ENCODE measurements around the gene TRAPPC8. TPM values are rescaled to one million over a fixed set of nuclear protein-coding genes. Genes with fewer than 3 reads are reported as not detected.

TRAPPC8 gene, protein sequence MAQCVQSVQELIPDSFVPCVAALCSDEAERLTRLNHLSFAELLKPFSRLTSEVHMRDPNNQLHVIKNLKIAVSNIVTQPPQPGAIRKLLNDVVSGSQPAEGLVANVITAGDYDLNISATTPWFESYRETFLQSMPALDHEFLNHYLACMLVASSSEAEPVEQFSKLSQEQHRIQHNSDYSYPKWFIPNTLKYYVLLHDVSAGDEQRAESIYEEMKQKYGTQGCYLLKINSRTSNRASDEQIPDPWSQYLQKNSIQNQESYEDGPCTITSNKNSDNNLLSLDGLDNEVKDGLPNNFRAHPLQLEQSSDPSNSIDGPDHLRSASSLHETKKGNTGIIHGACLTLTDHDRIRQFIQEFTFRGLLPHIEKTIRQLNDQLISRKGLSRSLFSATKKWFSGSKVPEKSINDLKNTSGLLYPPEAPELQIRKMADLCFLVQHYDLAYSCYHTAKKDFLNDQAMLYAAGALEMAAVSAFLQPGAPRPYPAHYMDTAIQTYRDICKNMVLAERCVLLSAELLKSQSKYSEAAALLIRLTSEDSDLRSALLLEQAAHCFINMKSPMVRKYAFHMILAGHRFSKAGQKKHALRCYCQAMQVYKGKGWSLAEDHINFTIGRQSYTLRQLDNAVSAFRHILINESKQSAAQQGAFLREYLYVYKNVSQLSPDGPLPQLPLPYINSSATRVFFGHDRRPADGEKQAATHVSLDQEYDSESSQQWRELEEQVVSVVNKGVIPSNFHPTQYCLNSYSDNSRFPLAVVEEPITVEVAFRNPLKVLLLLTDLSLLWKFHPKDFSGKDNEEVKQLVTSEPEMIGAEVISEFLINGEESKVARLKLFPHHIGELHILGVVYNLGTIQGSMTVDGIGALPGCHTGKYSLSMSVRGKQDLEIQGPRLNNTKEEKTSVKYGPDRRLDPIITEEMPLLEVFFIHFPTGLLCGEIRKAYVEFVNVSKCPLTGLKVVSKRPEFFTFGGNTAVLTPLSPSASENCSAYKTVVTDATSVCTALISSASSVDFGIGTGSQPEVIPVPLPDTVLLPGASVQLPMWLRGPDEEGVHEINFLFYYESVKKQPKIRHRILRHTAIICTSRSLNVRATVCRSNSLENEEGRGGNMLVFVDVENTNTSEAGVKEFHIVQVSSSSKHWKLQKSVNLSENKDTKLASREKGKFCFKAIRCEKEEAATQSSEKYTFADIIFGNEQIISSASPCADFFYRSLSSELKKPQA (N-terminal part only)
- total RNA-seq: 34.9 to 39.8 TPM (median 35.6 TPM) in 3 replicates

DNA sequence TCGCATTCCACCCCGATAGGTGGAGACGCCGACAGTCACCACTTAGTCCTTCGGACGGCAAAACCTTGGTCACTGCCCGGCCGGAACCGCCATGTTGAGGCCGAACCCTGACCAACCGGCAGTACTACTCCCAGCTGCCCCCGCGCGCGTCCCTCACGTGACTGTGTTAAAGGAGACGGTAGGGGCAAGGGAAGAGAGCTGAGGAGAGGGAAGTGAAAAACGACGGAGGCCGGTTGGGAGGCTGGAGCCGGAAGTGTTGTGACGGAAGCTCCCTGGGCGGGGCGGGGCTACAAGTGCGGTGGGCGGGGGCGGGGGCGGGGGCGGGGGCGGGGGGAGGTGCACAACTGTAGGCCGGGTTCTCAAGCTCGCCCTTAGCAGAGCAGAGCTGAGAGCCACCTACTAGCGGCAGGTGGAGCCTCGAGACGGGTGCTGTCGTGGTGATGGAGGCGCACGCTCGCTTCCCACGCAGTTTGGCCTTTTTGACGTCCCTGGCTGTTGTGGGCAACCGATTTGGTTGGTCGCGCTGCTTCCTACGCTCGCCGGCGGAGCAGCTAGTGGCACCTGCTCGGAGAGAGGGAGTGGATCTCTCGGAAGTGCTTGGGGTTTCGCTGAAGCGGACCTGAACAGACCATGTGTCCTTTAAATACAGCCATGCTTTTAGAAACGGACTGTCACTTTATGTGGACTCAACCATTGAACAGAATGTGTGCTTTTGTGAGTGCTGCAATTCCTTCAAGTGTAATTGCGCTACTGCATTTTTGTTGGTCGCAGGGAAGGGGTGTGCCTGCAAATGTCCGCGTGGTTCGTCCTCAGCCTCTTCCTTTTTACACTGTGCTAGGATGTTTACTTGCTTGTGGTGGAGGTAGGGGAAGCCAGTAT lies at the start of gene TRAPPC8:
TRAPPC8 (minus strand) TSS at position 130 of the 879 bp plus-strand sequence. CDS start 364 bp downstream, outside the sequence.
- H3K27me3 Mint-ChIP-seq (ENCODE audit: low read depth): peaks cover 10% of the 10 kb centered on the region
- H3K27ac Mint-ChIP-seq: peak within 1 kb of the TSS; percentile 100
- peaks cover 25% of the 10 kb centered on the region for H3K4me1 Mint-ChIP-seq
- H3K9me3 Mint-ChIP-seq: no peaks in the 10 kb centered on the region
- H3K36me3 Mint-ChIP-seq: peaks cover 2% of the 10 kb centered on the region
- H3K4me3 Mint-ChIP-seq: peak within 1 kb of the TSS; percentile 99
- TF ChIP-seq, protein P1, sequence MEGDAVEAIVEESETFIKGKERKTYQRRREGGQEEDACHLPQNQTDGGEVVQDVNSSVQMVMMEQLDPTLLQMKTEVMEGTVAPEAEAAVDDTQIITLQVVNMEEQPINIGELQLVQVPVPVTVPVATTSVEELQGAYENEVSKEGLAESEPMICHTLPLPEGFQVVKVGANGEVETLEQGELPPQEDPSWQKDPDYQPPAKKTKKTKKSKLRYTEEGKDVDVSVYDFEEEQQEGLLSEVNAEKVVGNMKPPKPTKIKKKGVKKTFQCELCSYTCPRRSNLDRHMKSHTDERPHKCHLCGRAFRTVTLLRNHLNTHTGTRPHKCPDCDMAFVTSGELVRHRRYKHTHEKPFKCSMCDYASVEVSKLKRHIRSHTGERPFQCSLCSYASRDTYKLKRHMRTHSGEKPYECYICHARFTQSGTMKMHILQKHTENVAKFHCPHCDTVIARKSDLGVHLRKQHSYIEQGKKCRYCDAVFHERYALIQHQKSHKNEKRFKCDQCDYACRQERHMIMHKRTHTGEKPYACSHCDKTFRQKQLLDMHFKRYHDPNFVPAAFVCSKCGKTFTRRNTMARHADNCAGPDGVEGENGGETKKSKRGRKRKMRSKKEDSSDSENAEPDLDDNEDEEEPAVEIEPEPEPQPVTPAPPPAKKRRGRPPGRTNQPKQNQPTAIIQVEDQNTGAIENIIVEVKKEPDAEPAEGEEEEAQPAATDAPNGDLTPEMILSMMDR (IDR thresholded peaks at IDR 0.05; ENCODE audit: unreplicated experiment): no peak
- DNase-seq (ENCODE audit: low spot score in 2 of 2, unreplicated experiment in 2 of 2): peak; percentile 90 to 92

DNA sequence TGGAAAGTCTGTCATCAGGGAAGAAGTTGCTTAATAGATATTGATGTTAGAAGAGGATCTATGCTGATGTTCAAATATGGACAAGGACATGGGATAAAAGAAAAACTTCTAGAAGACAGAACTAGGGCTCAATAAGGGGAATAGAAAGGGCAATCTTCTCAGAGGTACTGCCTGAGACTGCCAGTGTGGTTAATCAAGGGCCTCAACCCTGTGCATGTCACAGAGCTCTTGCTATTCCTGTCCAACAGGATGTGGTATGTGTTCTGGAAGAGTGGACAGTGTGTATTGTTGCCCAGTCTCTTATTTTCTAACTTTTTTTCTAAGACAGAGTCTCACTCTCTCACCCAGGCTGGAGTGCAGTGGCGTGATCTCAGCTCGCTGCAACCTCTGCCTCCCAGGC lies 47.9 kb upstream of the TRAPPC8 start:
- Mint-ChIP-seq H3K4me1 (peaks cover 11% of the 10 kb centered on the region), H3K4me3 (no peak overlapping the region), H3K27ac (no peak overlapping the region), H3K27me3 (ENCODE audit: low read depth) (no peaks in the 10 kb centered on the region), H3K36me3 (no peaks in the 10 kb centered on the region), H3K9me3 (no peaks in the 10 kb centered on the region)
- TF ChIP-seq, protein P1 (IDR thresholded peaks at IDR 0.05; ENCODE audit: unreplicated experiment): no peak
- no peak for DNase-seq (ENCODE audit: low spot score in 2 of 2, unreplicated experiment in 2 of 2)

DNA sequence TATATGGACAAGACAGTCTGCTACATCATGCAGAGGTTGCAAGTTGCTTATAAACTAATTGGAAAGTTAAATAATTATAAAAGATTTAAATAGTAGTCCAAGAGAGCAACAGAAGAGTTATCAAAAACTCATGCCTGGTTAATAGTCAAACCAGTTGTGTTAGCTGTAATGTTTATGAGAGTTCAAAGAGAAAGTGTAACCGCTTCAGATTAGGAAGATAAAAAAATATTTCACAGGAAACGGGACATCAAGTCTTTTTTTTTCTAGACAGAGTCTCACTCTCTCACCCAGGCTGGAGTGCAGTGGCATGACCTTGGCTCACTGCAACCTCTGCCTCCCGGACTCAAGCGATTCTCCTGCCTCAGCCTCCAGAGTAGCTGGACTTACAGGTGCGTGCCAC lies 41.0 kb upstream of the TRAPPC8 start:
- Mint-ChIP-seq H3K27ac (no peak overlapping the region), H3K9me3 (peaks cover 5% of the 10 kb centered on the region), H3K27me3 (ENCODE audit: low read depth) (no peaks in the 10 kb centered on the region), H3K36me3 (no peaks in the 10 kb centered on the region), H3K4me3 (no peak overlapping the region), H3K4me1 (peaks cover 2% of the 10 kb centered on the region)
- DNase-seq (ENCODE audit: low spot score in 2 of 2, unreplicated experiment in 2 of 2): no peak
- TF ChIP-seq, protein P1 (IDR thresholded peaks at IDR 0.05; ENCODE audit: unreplicated experiment): no peak

DNA sequence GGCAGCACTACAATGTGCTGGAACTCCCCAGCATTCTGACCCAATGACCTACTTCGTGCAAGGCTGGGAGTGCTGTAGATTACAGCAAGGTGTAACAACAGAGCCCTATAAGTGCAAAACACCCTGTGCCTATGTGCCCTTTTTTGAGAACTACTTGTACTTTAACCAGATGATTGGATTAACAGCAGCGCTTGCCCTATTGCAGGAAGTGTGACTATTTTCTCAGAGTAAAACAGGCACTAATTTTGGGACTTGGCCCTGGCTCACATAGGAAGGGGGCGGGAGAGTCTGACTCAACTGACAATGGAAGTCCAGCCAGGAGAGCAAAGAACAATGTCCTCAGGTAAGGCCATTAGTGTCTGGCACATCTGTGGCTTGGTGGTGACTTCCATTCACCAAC lies 40.1 kb upstream of the TRAPPC8 start:
- H3K9me3 Mint-ChIP-seq: peaks cover 14% of the 10 kb centered on the region
- no peak overlapping the region for H3K4me3 Mint-ChIP-seq

More for the DNA sequence above, 40.1 kb upstream of the TRAPPC8 start:
- no peak for DNase-seq (ENCODE audit: low spot score in 2 of 2, unreplicated experiment in 2 of 2)
- Mint-ChIP-seq H3K4me1 (peaks cover 2% of the 10 kb centered on the region), H3K36me3 (no peaks in the 10 kb centered on the region), H3K27ac (no peak overlapping the region), H3K27me3 (ENCODE audit: low read depth) (no peaks in the 10 kb centered on the region)
- TF ChIP-seq, protein P1 (IDR thresholded peaks at IDR 0.05; ENCODE audit: unreplicated experiment): no peak
